ENCODE data around the gene GSG1L.

GRCh38 chr16:27902551-27902950 is 161.0 kb downstream of the GSG1L start:
- TF ChIP-seq CTCF (conservative IDR thresholded peaks at IDR 0.05) (no peak), ZFX (IDR thresholded peaks at IDR 0.05) (no peak)

Data from C4-2B (cell line).